B cell (primary cell): ENCODE measurements around the gene TLR9. TPM values are rescaled to one million over a fixed set of nuclear protein-coding genes. Genes with fewer than 3 reads are reported as not detected.

Source experiments
- ATAC-seq: fragments of 200-7000 bp; cut with Tn5 transposase; one replicate; pipeline ENCODE4 v1.10.0; 2021; ENCODE audit warnings: low read depth, mild to moderate bottlenecking, moderate number of reproducible peaks, moderate library complexity
- CTCF ChIA-PET: fragments of 350-600 bp; sonication (Branson Sonifier 250); formaldehyde crosslinking; loops from one replicate; lab custom pipeline; 2021; ENCODE audit warnings: antibody characterized with exemption, inconsistent platforms; lab: Charles Lee
- POLR2A ChIA-PET: fragments of 350-600 bp; sonication (Branson Sonifier 250); formaldehyde crosslinking; loops from one replicate; lab custom pipeline; 2021; ENCODE audit warnings: antibody characterized with exemption; lab: Charles Lee
- DNase-seq: peaks from one replicate; pipeline ENCODE4 v3.0.0; 2013
- H2AFZ ChIP-seq: 2 replicates; pipeline ENCODE4 v1.6.1; 2012; ENCODE audit warnings: mild to moderate bottlenecking, low read depth, low read length; ENCODE audit not compliant: insufficient read depth, poor library complexity, severe bottlenecking
- H3K27ac ChIP-seq, 2 donors: 1 replicate in 1 of 2; 2 replicates in 1 of 2; pipeline ENCODE4 v1.5.1; 2012 to 2013; ENCODE audit warnings: low read length in 2 of 2, mild to moderate bottlenecking in 2 of 2, moderate library complexity in 1 of 2
- H3K27me3 ChIP-seq, 4 experiments: fragments of 200-600 bp in 1 of 4; sonication (generic) in 1 of 4; replicated peaks in 1 of 4; 1 replicate in 2 of 4; 2 replicates in 2 of 4; pipeline versions ENCODE4 v1.6.1 to v1.7.0; 2013 to 2016; ENCODE audit warnings: low read length in 3 of 4, mild to moderate bottlenecking in 2 of 4, mixed read lengths in 1 of 4, moderate library complexity in 1 of 4; ENCODE audit not compliant: insufficient read depth in 4 of 4, control insufficient read depth in 3 of 4; ENCODE audit errors: control extremely low read depth in 1 of 4
- H3K36me3 ChIP-seq, 2 experiments: replicated peaks in 1 of 2; 1 replicate in 1 of 2; 2 replicates in 1 of 2; pipeline versions ENCODE4 v1.6.1 to v1.7.1; 2013; ENCODE audit warnings: low read length in 1 of 2; ENCODE audit not compliant: insufficient read depth in 2 of 2, control insufficient read depth in 1 of 2; ENCODE audit errors: control extremely low read depth in 1 of 2, extremely low read depth in 1 of 2
- H3K4me1 ChIP-seq, 2 donors: fragments of 200-600 bp in 1 of 2; sonication (generic) in 1 of 2; 1 replicate in 1 of 2; 2 replicates in 1 of 2; pipeline versions ENCODE4 v1.5.1 to v1.6.1; 2013 to 2017; ENCODE audit warnings: low read length in 2 of 2; ENCODE audit not compliant: control insufficient read depth in 2 of 2, insufficient read depth in 2 of 2
- H3K4me2 ChIP-seq: replicated peaks from 2 replicates; pipeline ENCODE3; 2012; ENCODE audit warnings: mild to moderate bottlenecking, low read depth, low read length; ENCODE audit not compliant: poor library complexity, severe bottlenecking
- H3K4me3 ChIP-seq, 5 experiments: fragments of 200-600 bp in 1 of 5; sonication (generic) in 1 of 5; 1 replicate in 3 of 5; 2 replicates in 2 of 5; pipeline versions ENCODE4 v1.5.1 to v1.7.0; 2011 to 2016; ENCODE audit warnings: low read length in 4 of 5, mild to moderate bottlenecking in 4 of 5, low read depth in 2 of 5, control low read depth in 1 of 5, moderate library complexity in 1 of 5; ENCODE audit not compliant: insufficient read depth in 1 of 5; ENCODE audit errors: control extremely low read depth in 1 of 5, extremely low read depth in 1 of 5
- H3K79me2 ChIP-seq: fragments of 200-600 bp; sonication (generic); one replicate; pipeline ENCODE4 v1.6.0; 2016; ENCODE audit warnings: low read length; ENCODE audit not compliant: control insufficient read depth, insufficient read depth
- H3K9ac ChIP-seq: fragments of 200-600 bp; sonication (generic); 2 replicates; pipeline ENCODE4 v1.6.1; 2017; ENCODE audit warnings: mild to moderate bottlenecking, low read length, moderate library complexity
- H3K9me3 ChIP-seq, 3 donors: one replicate each; pipeline versions ENCODE4 v1.6.1 to v1.7.1; 2013; ENCODE audit warnings: low read length in 2 of 3; ENCODE audit not compliant: control insufficient read depth in 2 of 3, insufficient read depth in 1 of 3; ENCODE audit errors: control extremely low read depth in 1 of 3
- H4K20me1 ChIP-seq: 2 replicates; pipeline ENCODE4 v1.6.0; 2012; ENCODE audit warnings: mild to moderate bottlenecking, low read length; ENCODE audit not compliant: insufficient read depth, control insufficient read depth, poor library complexity, severe bottlenecking
- H3K27ac Mint-ChIP-seq: one replicate; pipeline ENCODE4 v1.8.0; 2021; ENCODE audit warnings: mixed read lengths
- H3K27me3 Mint-ChIP-seq: one replicate; pipeline ENCODE4 v1.8.0; 2021; ENCODE audit warnings: mixed read lengths
- H3K4me1 Mint-ChIP-seq: one replicate; pipeline ENCODE4 v1.8.0; 2021; ENCODE audit warnings: mixed read lengths
- H3K4me3 Mint-ChIP-seq: one replicate; pipeline ENCODE4 v1.8.0; 2021; ENCODE audit warnings: mixed read lengths
- H3K9me3 Mint-ChIP-seq: one replicate; pipeline ENCODE4 v1.8.0; 2022; ENCODE audit warnings: mixed read lengths; ENCODE audit not compliant: insufficient read depth
- EZH2 ChIP-seq: IDR thresholded peaks from 2 replicates; pipeline ENCODE4 v1.6.1; 2012; ENCODE audit warnings: borderline replicate concordance, low read depth, mild to moderate bottlenecking, moderate library complexity, low read length; ENCODE audit not compliant: insufficient read depth, poor library complexity, severe bottlenecking
- WGBS: methylation state at CpG from one replicate; pipeline ENCODE4 v1.1.5; 2013; ENCODE audit warnings: missing lambda C conversion rate; ENCODE audit not compliant: insufficient coverage; 5-methylcytosine and 5-hydroxymethylcytosine counted together
- intact Hi-C: fragments of 100-400 bp; cut with micrococcal nuclease; formaldehyde crosslinking; loops from one replicate; pipeline ENCODE4 v1.10.0; 2022
- polyA plus RNA-seq: library from polyadenylated mRNA; depleted of rRNA; stranded (reverse); fragments of >200 nt; gene quantifications from 2 replicates; pipeline ENCODE4 v1.2.3, GENCODE V29; 2012
- total RNA-seq, 2 donors: library from RNA; stranded (reverse); fragments of 120-200 nt in 1 of 2; gene quantifications; 1 replicate in 1 of 2; 2 replicates in 1 of 2; pipeline versions ENCODE4 v1.2.3 to v1.2.4, GENCODE V29; 2013 to 2022
- TF ChIP-seq, protein P1 (sequence below): fragments of 200-600 bp; IDR thresholded peaks from one replicate; pipeline ENCODE4 v1.8.0; 2022; ENCODE audit warnings: antibody characterized with exemption, mild to moderate bottlenecking

Gene TLR9
- total and polyA plus RNA-seq, 2 donors (not counting 1 experiment from before 2014, with no cell fraction given), result 3.7 to 21.0 TPM

- H3K27ac ChIP-seq, result no peak overlapping the region
- no peak overlapping the region for H3K4me3 ChIP-seq
- H3K9ac ChIP-seq, result no peak overlapping the region
- WGBS, result 92% methylated on average over 5 of the region's 5 CpGs
- H4K20me1 ChIP-seq, result no peaks in the 10 kb centered on the region
- POLR2A ChIA-PET, result interaction anchor here (0.5 kb wide), 1 partner anchor 33 kb away, joined by 3 read pairs; no protein-coding TSS in a partner anchor
- no peaks in the 10 kb centered on the region for H3K36me3 ChIP-seq
- no peak for ATAC-seq
- no peak for DNase-seq
- H3K27ac Mint-ChIP-seq, result no peak overlapping the region
- H3K4me3 Mint-ChIP-seq, result no peak overlapping the region
- H3K4me1 ChIP-seq, result no peaks in the 10 kb centered on the region
- TF ChIP-seq, protein P1, sequence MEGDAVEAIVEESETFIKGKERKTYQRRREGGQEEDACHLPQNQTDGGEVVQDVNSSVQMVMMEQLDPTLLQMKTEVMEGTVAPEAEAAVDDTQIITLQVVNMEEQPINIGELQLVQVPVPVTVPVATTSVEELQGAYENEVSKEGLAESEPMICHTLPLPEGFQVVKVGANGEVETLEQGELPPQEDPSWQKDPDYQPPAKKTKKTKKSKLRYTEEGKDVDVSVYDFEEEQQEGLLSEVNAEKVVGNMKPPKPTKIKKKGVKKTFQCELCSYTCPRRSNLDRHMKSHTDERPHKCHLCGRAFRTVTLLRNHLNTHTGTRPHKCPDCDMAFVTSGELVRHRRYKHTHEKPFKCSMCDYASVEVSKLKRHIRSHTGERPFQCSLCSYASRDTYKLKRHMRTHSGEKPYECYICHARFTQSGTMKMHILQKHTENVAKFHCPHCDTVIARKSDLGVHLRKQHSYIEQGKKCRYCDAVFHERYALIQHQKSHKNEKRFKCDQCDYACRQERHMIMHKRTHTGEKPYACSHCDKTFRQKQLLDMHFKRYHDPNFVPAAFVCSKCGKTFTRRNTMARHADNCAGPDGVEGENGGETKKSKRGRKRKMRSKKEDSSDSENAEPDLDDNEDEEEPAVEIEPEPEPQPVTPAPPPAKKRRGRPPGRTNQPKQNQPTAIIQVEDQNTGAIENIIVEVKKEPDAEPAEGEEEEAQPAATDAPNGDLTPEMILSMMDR, result no peak
- TF ChIP-seq EZH2, result no peak
- no peaks in the 10 kb centered on the region for H3K4me1 Mint-ChIP-seq
- H3K27me3 ChIP-seq, result no peaks in the 10 kb centered on the region
- intact Hi-C loops, result no loop called here
- no peaks in the 10 kb centered on the region for H3K27me3 Mint-ChIP-seq
- no peaks in the 10 kb centered on the region for H3K9me3 Mint-ChIP-seq
- no peaks in the 10 kb centered on the region for H3K79me2 ChIP-seq
- CTCF ChIA-PET, result no interaction called here
- no peak overlapping the region for H2AFZ ChIP-seq
- no peak overlapping the region for H3K4me2 ChIP-seq
- H3K9me3 ChIP-seq, result no peaks in the 10 kb centered on the region
These were observed 53.1 kb downstream of the TLR9 start for GRCh38 chr3:52172262-52172757.

- H3K27ac Mint-ChIP-seq, result no peak overlapping the region
- no peak for ATAC-seq
- H3K9ac ChIP-seq, result no peak overlapping the region
These were observed 53.8 kb downstream of the TLR9 start for GRCh38 chr3:52171514-52172261.

More at GRCh38 chr3:52171514-52172261, 53.8 kb downstream of the TLR9 start:
- Mint-ChIP-seq H3K4me1 (no peaks in the 10 kb centered on the region), H3K27me3 (no peaks in the 10 kb centered on the region), H3K9me3 (no peaks in the 10 kb centered on the region), H3K4me3 (no peak overlapping the region)
- no peak overlapping the region for H3K27ac ChIP-seq
- TF ChIP-seq EZH2, result no peak
- TF ChIP-seq, protein P1, result no peak
- no peaks in the 10 kb centered on the region for H3K9me3 ChIP-seq
- no peak overlapping the region for H2AFZ ChIP-seq
- H3K4me2 ChIP-seq, result no peak overlapping the region
- no peak for DNase-seq
- CTCF ChIA-PET, result interaction anchor here (0.5 kb wide), 1 partner anchor 395 kb away, joined by 4 read pairs; no protein-coding TSS in a partner anchor
- POLR2A ChIA-PET, result no interaction called here
- WGBS, result 91% methylated on average over 3 of the region's 3 CpGs
- H3K4me1 ChIP-seq, result no peaks in the 10 kb centered on the region
- no peaks in the 10 kb centered on the region for H3K27me3 ChIP-seq
- intact Hi-C loops, result no loop called here
- H3K36me3 ChIP-seq, result no peaks in the 10 kb centered on the region
- H4K20me1 ChIP-seq, result no peaks in the 10 kb centered on the region
- no peaks in the 10 kb centered on the region for H3K79me2 ChIP-seq
- no peak overlapping the region for H3K4me3 ChIP-seq
